ENCODE measurements around the gene MED28.

The MED28 gene

DNA sequence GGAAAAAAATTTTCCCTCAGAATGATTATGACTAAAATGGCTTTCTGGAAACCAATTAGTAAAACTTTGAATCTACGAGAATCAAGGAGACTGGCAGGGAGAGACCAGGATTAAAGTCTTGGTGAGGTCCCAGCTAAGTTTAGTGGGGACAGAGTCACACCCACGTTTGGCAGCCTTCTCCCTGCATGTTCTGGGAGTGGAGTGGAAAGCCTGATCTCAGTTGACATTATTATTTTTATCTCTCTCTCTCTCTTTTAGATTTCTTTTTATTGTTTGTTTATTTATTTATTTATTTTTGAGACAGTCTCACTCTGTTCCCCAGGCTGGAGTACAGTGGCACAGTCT, 67.8 kb downstream of the MED28 start:
- Histone ChIP-seq H3K9me3 (ENCODE audit: control insufficient read depth in 5 of 5, low read length in 5 of 5) (no peaks in the 10 kb centered on the region), H3K9ac (ENCODE audit: low read length in 5 of 5) (no peak overlapping the region), H3K4me1 (ENCODE audit: control insufficient read depth in 5 of 5, insufficient read depth in 5 of 5, low read length in 5 of 5) (no peaks in the 10 kb centered on the region), H3K4me3 (ENCODE audit: low read depth in 1 of 5, low read length in 5 of 5) (no peak overlapping the region), H3K36me3 (ENCODE audit: control insufficient read depth in 5 of 5, insufficient read depth in 5 of 5, low read length in 5 of 5) (no peaks in the 10 kb centered on the region), H3K27me3 (ENCODE audit: control insufficient read depth in 5 of 5, insufficient read depth in 4 of 5, low read length in 5 of 5) (no peaks in the 10 kb centered on the region), H3K27ac (ENCODE audit: low read depth, low read length) (no peak overlapping the region)
